NB4 (cell line): ENCODE measurements around the gene PLEKHG3.

Experiments used
- CTCF ChIP-seq: IDR thresholded peaks from one replicate; pipeline ENCODE4 v1.5.1; 2012; ENCODE audit warnings: low read depth, low read length
- MAX ChIP-seq: IDR thresholded peaks from 2 replicates; pipeline ENCODE4 v1.6.1; 2011; ENCODE audit warnings: low read depth, low read length
- MYC ChIP-seq: IDR thresholded peaks from 2 replicates; pipeline ENCODE4 v1.6.1; 2011; ENCODE audit warnings: low read depth, low read length
- POLR2A ChIP-seq: IDR thresholded peaks from 2 replicates; pipeline ENCODE4 v1.6.1; 2011; ENCODE audit warnings: mild to moderate bottlenecking; ENCODE audit not compliant: insufficient read length; ENCODE audit errors: extremely low read depth

- no peak for TF ChIP-seq CTCF
- TF ChIP-seq MAX: no peak
- TF ChIP-seq POLR2A: no peak
- no peak for TF ChIP-seq MYC
Observed at GRCh38 chr14:64681796-64682710, 22.2 kb upstream of the PLEKHG3 start.
